HepG2 (cell line): ENCODE results near the gene PPP1R9B. TPM values are rescaled to one million over a fixed set of nuclear protein-coding genes. Genes with fewer than 3 reads are reported as not detected.

Source experiments
- ATF1 ChIP-seq: IDR thresholded peaks from 2 replicates; pipeline ENCODE4 v1.6.1; 2016; ENCODE audit warnings: mild to moderate bottlenecking, control low read depth
- CHCHD3 ChIP-seq: sonication (generic); formaldehyde crosslinking; IDR thresholded peaks from 2 replicates; pipeline ENCODE4 v1.8.0; 2022; ENCODE audit warnings: mild to moderate bottlenecking, missing genetic modification reagents, moderate library complexity
- ELK4 ChIP-seq: sonication (generic); formaldehyde crosslinking; IDR thresholded peaks from 2 replicates; pipeline ENCODE4 v1.9.0; 2021; ENCODE audit warnings: missing genetic modification reagents, borderline replicate concordance
- ERF ChIP-seq: IDR thresholded peaks from 2 replicates; pipeline ENCODE4 v1.6.1; 2018; ENCODE audit warnings: missing biosample characterization, missing genetic modification reagents
- HES4 ChIP-seq: sonication (generic); formaldehyde crosslinking; IDR thresholded peaks from 2 replicates; pipeline ENCODE4 v1.9.0; 2021; ENCODE audit warnings: mild to moderate bottlenecking, missing genetic modification reagents, borderline replicate concordance
- NFIC ChIP-seq: IDR thresholded peaks from 2 replicates; pipeline ENCODE4 v1.6.1; 2012; ENCODE audit warnings: mild to moderate bottlenecking, low read length, inconsistent platforms
- PLRG1 ChIP-seq: fragments of 450-650 bp; conservative IDR thresholded peaks from 2 replicates; pipeline ENCODE4 v1.6.1; 2016
- PRDM10 ChIP-seq: sonication (generic); formaldehyde crosslinking; IDR thresholded peaks from 2 replicates; pipeline ENCODE4 v1.4.0; 2020; ENCODE audit warnings: low read depth, missing genetic modification reagents
- PTBP1 ChIP-seq: fragments of 200-400 bp; formaldehyde crosslinking; IDR thresholded peaks from 2 replicates; pipeline ENCODE4 v1.6.1; 2018; ENCODE audit warnings: low read length, low read depth; ENCODE audit not compliant: poor library complexity, severe bottlenecking
- RAD21 ChIP-seq: fragments of 450-650 bp; formaldehyde crosslinking; IDR thresholded peaks from 2 replicates; pipeline ENCODE4 v1.5.0; 2020; ENCODE audit warnings: mild to moderate bottlenecking
- SMAD9 ChIP-seq: sonication (generic); formaldehyde crosslinking; IDR thresholded peaks from 2 replicates; pipeline ENCODE4 v1.5.1; 2020; ENCODE audit warnings: mild to moderate bottlenecking, missing genetic modification reagents
- SMARCE1 ChIP-seq: fragments of 450-650 bp; IDR thresholded peaks from 2 replicates; pipeline ENCODE4 v1.6.1; 2017; ENCODE audit warnings: borderline replicate concordance
- TARDBP ChIP-seq: sonication (generic); formaldehyde crosslinking; IDR thresholded peaks from 2 replicates; pipeline ENCODE4 v1.8.0; 2022; ENCODE audit warnings: mild to moderate bottlenecking, missing genetic modification reagents
- ZNF142 ChIP-seq: sonication (generic); formaldehyde crosslinking; IDR thresholded peaks from 2 replicates; pipeline ENCODE4 v1.4.0; 2020; ENCODE audit warnings: missing genetic modification reagents
- ZNF30 ChIP-seq: sonication (generic); formaldehyde crosslinking; IDR thresholded peaks from 2 replicates; pipeline ENCODE4 v1.5.0; 2020; ENCODE audit warnings: mild to moderate bottlenecking, missing genetic modification reagents
- polyA plus RNA-seq, 8 experiments: library from polyadenylated mRNA; depleted of rRNA in 3 of 8; stranded (reverse) in 7 of 8; unstranded in 1 of 8; fragments of >200 nt; fragmentation: Illumina TruSeq in 4 of 8; extraction: Trizol in 4 of 8; gene quantifications; 2 replicates each; pipeline versions ENCODE4 v1.2.1 to v1.2.3, GENCODE V29; 2011 to 2016; ENCODE audit warnings: low read depth in 4 of 8, missing spikeins in 1 of 8, mixed read lengths in 1 of 8; ENCODE audit not compliant: insufficient read depth in 1 of 8
- total RNA-seq, 5 experiments: library from RNA; depleted of rRNA; stranded (reverse); fragments of >200 nt; fragmentation: Illumina TruSeq; extraction: Trizol; gene quantifications; 2 replicates each; pipeline ENCODE4 v1.2.3, GENCODE V29; 2016; ENCODE audit warnings: low read depth in 1 of 5
- TF ChIP-seq, protein P1 (sequence below): IDR thresholded peaks from 2 replicates; pipeline ENCODE4 v1.6.1; 2012; ENCODE audit warnings: low read depth, low read length, improper control_type of control experiment

PPP1R9B gene
- total and polyA plus RNA-seq, 2 of the 13 experiments (the other 11 are each of a cell fraction or from before 2014, with no cell fraction given) = 9.4 to 15.8 TPM

GRCh38 chr17:50198026-50198669 lies 47.7 kb upstream of the PPP1R9B start (continued):
- no peak for TF ChIP-seq PRDM10 (CRISPR knock-in tag)
- no peak for TF ChIP-seq ZNF30 (CRISPR knock-in tag)
- no peak for TF ChIP-seq TARDBP
- no peak for TF ChIP-seq HES4
- no peak for TF ChIP-seq ERF (CRISPR knock-in tag)
- TF ChIP-seq NFIC = no peak
- TF ChIP-seq RAD21 (CRISPR knock-in tag) = peak; percentile 70
- no peak for TF ChIP-seq SMAD9
- no peak for TF ChIP-seq ELK4
- TF ChIP-seq, protein P1, sequence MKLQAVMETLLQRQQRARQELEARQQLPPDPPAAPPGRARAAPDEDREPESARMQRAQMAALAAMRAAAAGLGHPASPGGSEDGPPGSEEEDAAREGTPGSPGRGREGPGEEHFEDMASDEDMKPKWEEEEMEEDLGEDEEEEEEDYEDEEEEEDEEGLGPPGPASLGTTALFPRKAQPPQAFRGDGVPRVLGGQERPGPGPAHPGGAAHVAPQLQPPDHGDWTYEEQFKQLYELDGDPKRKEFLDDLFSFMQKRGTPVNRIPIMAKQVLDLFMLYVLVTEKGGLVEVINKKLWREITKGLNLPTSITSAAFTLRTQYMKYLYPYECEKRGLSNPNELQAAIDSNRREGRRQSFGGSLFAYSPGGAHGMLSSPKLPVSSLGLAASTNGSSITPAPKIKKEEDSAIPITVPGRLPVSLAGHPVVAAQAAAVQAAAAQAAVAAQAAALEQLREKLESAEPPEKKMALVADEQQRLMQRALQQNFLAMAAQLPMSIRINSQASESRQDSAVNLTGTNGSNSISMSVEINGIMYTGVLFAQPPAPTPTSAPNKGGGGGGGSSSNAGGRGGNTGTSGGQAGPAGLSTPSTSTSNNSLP = no peak
- 0 out of 2 replicates have a peak, but pooled peaks have one; percentile 17 for TF ChIP-seq ATF1 (CRISPR knock-in tag)
- TF ChIP-seq ZNF142 (CRISPR knock-in tag) = no peak
- no peak for TF ChIP-seq SMARCE1
- no peak for TF ChIP-seq PLRG1
- no peak for TF ChIP-seq PTBP1
- no peak for TF ChIP-seq CHCHD3 (CRISPR knock-in tag)
